Retinal pigment epithelial cell (primary cell): ENCODE results near the gene CLIP2.

Source experiments
- DNase-seq: peaks from one replicate; pipeline ENCODE4 v3.0.0-alpha.2; 2010; ENCODE audit warnings: low read depth
- H3K4me3 ChIP-seq: 2 replicates; pipeline ENCODE4 v1.5.1; 2011; ENCODE audit warnings: mild to moderate bottlenecking, low read length, control low read depth, moderate library complexity
- CTCF ChIP-seq: conservative IDR thresholded peaks from 2 replicates; pipeline ENCODE4 v1.5.1; 2011; ENCODE audit warnings: low read depth, low read length, control low read depth, inconsistent platforms

CLIP2 gene

GRCh38 chr7:74262639-74263398 is 26.4 kb upstream of the CLIP2 start:
- no peak for DNase-seq
- TF ChIP-seq CTCF = no peak
- H3K4me3 ChIP-seq = no peak overlapping the region

- no peak for DNase-seq
- no peak for TF ChIP-seq CTCF
- no peak overlapping the region for H3K4me3 ChIP-seq
These were observed 25.6 kb upstream of the CLIP2 start for GRCh38 chr7:74263399-74264120.

- no peak for DNase-seq
- no peak overlapping the region for H3K4me3 ChIP-seq
- no peak for TF ChIP-seq CTCF
These were observed 22.8 kb upstream of the CLIP2 start for GRCh38 chr7:74266191-74266963.

- no peak for DNase-seq
- no peak overlapping the region for H3K4me3 ChIP-seq
These were observed 21.2 kb upstream of the CLIP2 start for GRCh38 chr7:74267756-74268565.

GRCh38 chr7:74269757-74270277 is 19.4 kb upstream of the CLIP2 start:
- no peak for TF ChIP-seq CTCF

More at GRCh38 chr7:74267756-74268565, 21.2 kb upstream of the CLIP2 start:
- TF ChIP-seq CTCF = no peak

GRCh38 chr7:74271742-74272141 is 17.5 kb upstream of the CLIP2 start:
- no peak for DNase-seq
- TF ChIP-seq CTCF = no peak

More at GRCh38 chr7:74269757-74270277, 19.4 kb upstream of the CLIP2 start:
- peak overlapping the region; percentile 60 for H3K4me3 ChIP-seq
- DNase-seq = no peak

More at GRCh38 chr7:74271742-74272141, 17.5 kb upstream of the CLIP2 start:
- no peak overlapping the region for H3K4me3 ChIP-seq
